Ishikawa (cell line): ENCODE results near the gene ZNF524.

Source experiments
- CEBPB ChIP-seq: IDR thresholded peaks from 2 replicates; pipeline ENCODE4 v1.6.1; 2012
- CREB1 ChIP-seq: IDR thresholded peaks from 2 replicates; pipeline ENCODE4 v1.6.1; 2012; ENCODE audit warnings: low read depth
- EGR1 ChIP-seq: IDR thresholded peaks from 2 replicates; pipeline ENCODE4 v1.6.1; 2012
- EP300 ChIP-seq: IDR thresholded peaks from 2 replicates; pipeline ENCODE4 v1.6.1; 2012; ENCODE audit warnings: borderline replicate concordance
- FOXM1 ChIP-seq: IDR thresholded peaks from 2 replicates; pipeline ENCODE4 v1.6.1; 2012; ENCODE audit warnings: low read depth, borderline replicate concordance
- MAX ChIP-seq: IDR thresholded peaks from 2 replicates; pipeline ENCODE4 v1.6.1; 2012
- NFIC ChIP-seq: IDR thresholded peaks from 2 replicates; pipeline ENCODE4 v1.6.1; 2012
- RAD21 ChIP-seq: IDR thresholded peaks from 2 replicates; pipeline ENCODE4 v1.6.1; 2012; ENCODE audit warnings: low read depth
- REST ChIP-seq: IDR thresholded peaks from 2 replicates; pipeline ENCODE4 v1.6.1; 2012; ENCODE audit warnings: low read depth, mild to moderate bottlenecking
- TAF1 ChIP-seq: IDR thresholded peaks from 2 replicates; pipeline ENCODE4 v1.6.1; 2012; ENCODE audit warnings: low read depth, mild to moderate bottlenecking
- TCF12 ChIP-seq: IDR thresholded peaks from 2 replicates; pipeline ENCODE4 v1.6.1; 2012; ENCODE audit warnings: low read depth
- TEAD4 ChIP-seq: IDR thresholded peaks from 2 replicates; pipeline ENCODE4 v1.6.1; 2012
- USF1 ChIP-seq: IDR thresholded peaks from 2 replicates; pipeline ENCODE4 v1.6.1; 2012
- YY1 ChIP-seq: IDR thresholded peaks from 2 replicates; pipeline ENCODE4 v1.6.1; 2012; ENCODE audit warnings: low read depth
- ZBTB7A ChIP-seq: IDR thresholded peaks from 2 replicates; pipeline ENCODE4 v1.6.1; 2012; ENCODE audit warnings: low read depth

ZNF524 gene

GRCh38 chr19:55553217-55554182, 46.6 kb upstream of the ZNF524 start:
- TF ChIP-seq TAF1: no peak
- no peak for TF ChIP-seq ZBTB7A
- TF ChIP-seq FOXM1: no peak
- TF ChIP-seq REST: no peak
- TF ChIP-seq TEAD4: no peak
- no peak for TF ChIP-seq CREB1
- TF ChIP-seq USF1: no peak
- no peak for TF ChIP-seq EGR1
- no peak for TF ChIP-seq YY1
- no peak for TF ChIP-seq MAX
- no peak for TF ChIP-seq CEBPB
- TF ChIP-seq NFIC: no peak
- no peak for TF ChIP-seq RAD21
- no peak for TF ChIP-seq TCF12
- no peak for TF ChIP-seq EP300

- TF ChIP-seq REST (no peak), TCF12 (no peak), NFIC (no peak), TAF1 (no peak), CEBPB (no peak), YY1 (no peak), ZBTB7A (no peak), RAD21 (no peak), EP300 (no peak), FOXM1 (no peak), MAX (no peak), CREB1 (no peak)
Measured at GRCh38 chr19:55554302-55554701, 45.8 kb upstream of the ZNF524 start.

- TF ChIP-seq USF1: no peak
- TF ChIP-seq TAF1: no peak
- no peak for TF ChIP-seq TEAD4
- no peak for TF ChIP-seq REST
- TF ChIP-seq CREB1: no peak
- no peak for TF ChIP-seq TCF12
- no peak for TF ChIP-seq CEBPB
- TF ChIP-seq RAD21: no peak
- TF ChIP-seq NFIC: no peak
- TF ChIP-seq EP300: no peak
- no peak for TF ChIP-seq FOXM1
Measured at GRCh38 chr19:55554741-55555152, 45.3 kb upstream of the ZNF524 start.

GRCh38 chr19:55559684-55560083, 40.4 kb upstream of the ZNF524 start:
- TF ChIP-seq ZBTB7A: no peak
- no peak for TF ChIP-seq YY1
- TF ChIP-seq TCF12: no peak
- TF ChIP-seq MAX: no peak
- no peak for TF ChIP-seq FOXM1
- no peak for TF ChIP-seq EP300
- TF ChIP-seq TEAD4: no peak
- no peak for TF ChIP-seq CEBPB
- TF ChIP-seq NFIC: no peak
